Parathyroid adenoma (tissue), 2 donors: ENCODE measurements around the gene HOXC6.
A peak's percentile ranks its signal among the peaks of the same experiment; 100 is the strongest.

ENCODE experiments used
- H2AFZ ChIP-seq: fragments of 300-600 bp; sonication (generic); one replicate; pipeline ENCODE4 v1.7.0; 2017; ENCODE audit warnings: antibody characterized with exemption, mild to moderate bottlenecking
- H3K27ac ChIP-seq: fragments of 300-600 bp; sonication (generic); one replicate; pipeline ENCODE4 v1.7.0; 2017
- H3K27me3 ChIP-seq: fragments of 300-600 bp; sonication (generic); one replicate; pipeline ENCODE4 v1.7.0; 2017; ENCODE audit warnings: low read length; ENCODE audit not compliant: control insufficient read depth, insufficient read depth
- H3K36me3 ChIP-seq: fragments of 300-600 bp; sonication (generic); one replicate; pipeline ENCODE4 v1.7.0; 2017; ENCODE audit warnings: low read length; ENCODE audit not compliant: control insufficient read depth, insufficient read depth
- H3K4me1 ChIP-seq: fragments of 300-600 bp; sonication (generic); one replicate; pipeline ENCODE4 v1.7.0; 2017; ENCODE audit warnings: control low read depth
- H3K4me2 ChIP-seq: fragments of 300-600 bp; sonication (generic); one replicate; pipeline ENCODE4 v1.7.0; 2017; ENCODE audit warnings: low read length
- H3K4me3 ChIP-seq: fragments of 300-600 bp; sonication (generic); one replicate; pipeline ENCODE4 v1.7.0; 2017; ENCODE audit warnings: low read depth, low read length
- H3K79me2 ChIP-seq: fragments of 300-600 bp; sonication (generic); one replicate; pipeline ENCODE4 v1.7.0; 2017; ENCODE audit warnings: control low read depth
- H3K9ac ChIP-seq: fragments of 300-600 bp; sonication (generic); one replicate; pipeline ENCODE4 v1.7.0; 2017; ENCODE audit warnings: mild to moderate bottlenecking
- H3K9me3 ChIP-seq: fragments of 300-600 bp; sonication (generic); one replicate; pipeline ENCODE4 v1.7.0; 2017; ENCODE audit warnings: low read length; ENCODE audit not compliant: control insufficient read depth
- TF ChIP-seq, protein P1 (sequence below): fragments of 300-600 bp; sonication (generic); IDR thresholded peaks from one replicate; pipeline ENCODE4 v1.7.0; 2017; ENCODE audit warnings: antibody characterized with exemption, mild to moderate bottlenecking
- donor health status: primary hyperparathyroidism.

HOXC6 gene

GRCh38 chr12:53997204-53998109, 30.8 kb upstream of the HOXC6 start:
- no peak overlapping the region for H3K4me3 ChIP-seq
- no peaks in the 10 kb centered on the region for H3K4me1 ChIP-seq
- no peak overlapping the region for H2AFZ ChIP-seq
- TF ChIP-seq, protein P1, sequence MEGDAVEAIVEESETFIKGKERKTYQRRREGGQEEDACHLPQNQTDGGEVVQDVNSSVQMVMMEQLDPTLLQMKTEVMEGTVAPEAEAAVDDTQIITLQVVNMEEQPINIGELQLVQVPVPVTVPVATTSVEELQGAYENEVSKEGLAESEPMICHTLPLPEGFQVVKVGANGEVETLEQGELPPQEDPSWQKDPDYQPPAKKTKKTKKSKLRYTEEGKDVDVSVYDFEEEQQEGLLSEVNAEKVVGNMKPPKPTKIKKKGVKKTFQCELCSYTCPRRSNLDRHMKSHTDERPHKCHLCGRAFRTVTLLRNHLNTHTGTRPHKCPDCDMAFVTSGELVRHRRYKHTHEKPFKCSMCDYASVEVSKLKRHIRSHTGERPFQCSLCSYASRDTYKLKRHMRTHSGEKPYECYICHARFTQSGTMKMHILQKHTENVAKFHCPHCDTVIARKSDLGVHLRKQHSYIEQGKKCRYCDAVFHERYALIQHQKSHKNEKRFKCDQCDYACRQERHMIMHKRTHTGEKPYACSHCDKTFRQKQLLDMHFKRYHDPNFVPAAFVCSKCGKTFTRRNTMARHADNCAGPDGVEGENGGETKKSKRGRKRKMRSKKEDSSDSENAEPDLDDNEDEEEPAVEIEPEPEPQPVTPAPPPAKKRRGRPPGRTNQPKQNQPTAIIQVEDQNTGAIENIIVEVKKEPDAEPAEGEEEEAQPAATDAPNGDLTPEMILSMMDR: no peak
- peaks cover 43% of the 10 kb centered on the region for H3K27me3 ChIP-seq
- H3K9me3 ChIP-seq: no peaks in the 10 kb centered on the region
- no peaks in the 10 kb centered on the region for H3K79me2 ChIP-seq
- no peaks in the 10 kb centered on the region for H3K36me3 ChIP-seq
- H3K9ac ChIP-seq: no peak overlapping the region
- H3K4me2 ChIP-seq: no peak overlapping the region
- H3K27ac ChIP-seq: no peak overlapping the region

DNA sequence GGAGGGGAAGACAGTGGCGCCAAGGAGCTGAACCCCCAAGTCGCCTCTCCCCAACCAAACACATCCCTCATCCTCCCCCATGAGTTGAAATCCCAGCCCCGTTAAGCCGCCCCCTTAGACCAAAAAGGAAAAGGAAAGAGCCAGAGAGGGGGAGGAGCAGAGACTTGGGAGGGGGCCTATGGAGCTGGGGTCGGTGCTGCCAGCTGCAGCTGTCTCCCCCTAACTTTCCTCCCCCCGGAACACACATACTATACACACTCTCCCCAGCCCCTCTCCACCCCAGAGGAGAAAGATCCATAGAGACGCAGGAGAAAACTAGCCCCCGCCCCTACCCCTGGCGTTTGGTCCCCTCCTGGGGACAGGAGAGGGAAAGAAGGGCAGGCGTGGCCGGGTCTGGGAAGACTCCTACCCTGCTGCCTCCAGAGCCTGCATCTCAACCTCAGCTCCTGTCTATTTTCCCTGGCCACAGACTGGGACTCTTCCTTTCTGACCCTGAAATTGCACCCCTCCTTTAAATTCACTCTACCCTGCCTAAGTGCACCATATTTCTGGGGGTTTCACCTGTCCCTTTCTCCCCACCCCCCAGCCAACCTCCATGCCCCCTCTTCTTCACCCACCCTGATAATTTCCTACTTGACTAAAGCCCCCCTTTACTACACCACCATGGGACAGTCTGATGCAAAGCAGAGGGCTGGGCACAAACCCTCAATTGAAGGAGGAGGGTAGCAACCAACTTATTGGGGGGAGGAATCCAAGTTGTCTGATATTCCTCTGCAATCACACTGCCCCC, 29.9 kb upstream of the HOXC6 start:
- H3K36me3 ChIP-seq: no peaks in the 10 kb centered on the region
- H3K4me3 ChIP-seq: no peak overlapping the region
- H3K27me3 ChIP-seq: peaks cover 38% of the 10 kb centered on the region
- H3K9me3 ChIP-seq: no peaks in the 10 kb centered on the region
- H3K4me1 ChIP-seq: no peaks in the 10 kb centered on the region
- TF ChIP-seq, protein P1: no peak
- no peaks in the 10 kb centered on the region for H3K79me2 ChIP-seq
- H3K4me2 ChIP-seq: no peak overlapping the region
- H3K27ac ChIP-seq: no peak overlapping the region
- no peak overlapping the region for H2AFZ ChIP-seq
- H3K9ac ChIP-seq: no peak overlapping the region

DNA sequence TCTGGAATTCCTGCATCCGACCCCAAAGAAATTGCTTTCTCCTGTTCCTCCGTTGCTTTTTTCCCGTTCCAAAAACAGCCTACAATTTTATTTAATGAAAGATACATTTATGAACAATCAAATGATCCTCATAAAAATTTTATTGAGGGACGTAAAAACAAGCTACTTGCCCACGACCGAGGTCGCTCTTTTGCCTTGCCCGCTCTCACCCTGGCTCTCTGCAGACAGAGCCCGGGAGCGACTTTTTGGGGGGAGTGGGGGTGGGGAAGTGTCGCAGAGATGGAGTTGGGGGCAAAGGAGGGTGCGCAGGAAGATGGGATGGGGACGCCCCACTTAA, 29.4 kb upstream of the HOXC6 start:
- H3K9ac ChIP-seq: no peak overlapping the region
- H3K9me3 ChIP-seq: no peaks in the 10 kb centered on the region
- no peak overlapping the region for H3K4me3 ChIP-seq
- no peaks in the 10 kb centered on the region for H3K4me1 ChIP-seq
- no peaks in the 10 kb centered on the region for H3K79me2 ChIP-seq
- TF ChIP-seq, protein P1: no peak
- no peaks in the 10 kb centered on the region for H3K36me3 ChIP-seq
- H3K27me3 ChIP-seq: peaks cover 36% of the 10 kb centered on the region
- no peak overlapping the region for H3K27ac ChIP-seq
- no peak overlapping the region for H2AFZ ChIP-seq
- no peak overlapping the region for H3K4me2 ChIP-seq

GRCh38 chr12:53999559-54000115, 28.6 kb upstream of the HOXC6 start:
- Histone ChIP-seq H3K27me3 (peaks cover 39% of the 10 kb centered on the region), H3K36me3 (no peaks in the 10 kb centered on the region), H3K27ac (no peak overlapping the region), H3K4me3 (peak overlapping the region; percentile 36), H3K4me2 (no peak overlapping the region), H2AFZ (no peak overlapping the region), H3K9ac (no peak overlapping the region), H3K4me1 (no peaks in the 10 kb centered on the region), H3K79me2 (no peaks in the 10 kb centered on the region), H3K9me3 (no peaks in the 10 kb centered on the region)
- TF ChIP-seq, protein P1: no peak
